Midbrain (tissue), 1 donor: Measurements from ENCODE around the gene IL4I1.

Source experiments
- DNase-seq: peaks from one replicate; lab custom pipeline; 2025; lab: John Stamatoyannopoulos, UW

Gene IL4I1

GRCh38 chr19:49851456-49852259 lies 45.0 kb downstream of the IL4I1 start:
- no peak for DNase-seq

DNA sequence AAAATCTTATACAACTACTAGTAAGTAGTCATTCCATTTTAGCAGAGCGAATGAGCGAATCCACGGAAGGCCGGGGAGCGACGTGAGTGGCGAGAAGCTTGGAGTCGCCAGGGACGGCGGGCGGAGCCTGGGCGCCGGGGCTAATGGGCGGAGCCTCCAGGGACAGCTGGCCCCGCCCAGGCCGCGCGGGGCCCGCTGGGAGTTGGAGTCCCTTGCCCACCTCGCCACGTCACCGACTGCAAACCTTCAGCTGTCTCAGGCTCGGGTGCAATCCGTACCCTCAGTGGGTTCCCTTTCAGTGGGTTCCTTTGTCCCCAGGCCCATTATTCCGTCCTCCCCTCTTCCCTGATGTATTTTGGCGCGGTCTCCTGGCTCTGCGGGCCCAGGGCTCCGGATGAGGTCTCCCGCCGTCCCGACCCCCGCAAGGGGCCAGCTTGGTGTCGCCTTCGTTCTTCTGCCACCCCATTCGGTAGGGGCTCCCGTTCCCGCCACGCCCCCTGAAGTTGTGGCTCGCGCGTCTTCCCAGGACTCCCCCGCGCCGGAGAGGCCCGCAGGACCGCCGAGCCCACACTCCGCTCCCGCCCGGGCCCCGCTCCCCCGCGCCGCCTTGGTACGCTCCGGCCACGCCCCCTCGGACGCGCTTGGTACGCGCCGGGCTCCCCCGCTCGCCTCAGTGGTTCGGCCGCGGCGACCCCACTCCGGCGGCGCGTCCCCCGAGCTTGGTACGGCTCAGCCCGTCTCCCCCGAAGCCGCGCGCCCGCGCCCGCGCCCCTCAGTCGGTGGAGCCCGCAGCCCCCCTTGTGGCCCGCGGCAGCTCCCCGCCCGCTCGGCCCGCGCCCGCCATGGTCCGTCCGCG lies 46.0 kb downstream of the IL4I1 start, which contains the start of gene PTOV1:
PTOV1 (plus strand) TSS at position 673 of the 856 bp plus-strand sequence.
- peak; percentile 95 for DNase-seq

DNA sequence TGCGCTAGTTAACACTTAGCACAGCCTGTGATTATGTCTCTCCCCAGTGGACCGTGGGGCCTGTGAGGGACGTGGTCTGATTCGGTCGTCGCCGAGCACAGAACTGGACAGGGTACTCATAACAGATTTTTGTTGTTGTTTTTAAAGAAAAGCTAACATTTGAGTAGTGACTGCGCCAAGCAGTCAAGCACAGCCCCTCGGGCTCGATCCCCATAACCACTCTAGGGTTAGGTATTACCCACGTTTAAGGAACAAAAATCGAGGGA lies 46.5 kb downstream of the IL4I1 start:
- DNase-seq: no peak

- no peak for DNase-seq
Measured at GRCh38 chr19:49849433-49850220, 47.1 kb downstream of the IL4I1 start.

DNA sequence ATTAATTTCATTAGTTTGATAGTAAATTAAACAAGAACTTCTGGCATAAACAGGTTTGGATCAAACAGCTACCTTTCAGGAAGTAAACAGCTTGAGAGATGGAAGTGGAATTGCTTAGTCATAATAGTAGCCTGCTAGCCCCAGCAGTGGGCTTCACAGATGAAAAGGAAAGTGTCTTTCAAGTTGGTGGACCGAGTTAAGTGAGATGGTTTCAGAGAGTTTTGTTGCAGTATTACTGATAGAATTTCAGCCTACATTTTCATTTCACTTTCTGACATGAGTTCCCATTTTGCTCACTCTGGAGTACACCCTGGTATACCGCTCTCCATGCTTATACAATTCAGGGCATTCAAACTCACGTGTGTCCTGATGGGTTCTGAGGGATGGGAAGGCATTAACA lies 47.7 kb downstream of the IL4I1 start:
- no peak for DNase-seq

- DNase-seq: no peak
Measured at GRCh38 chr19:49847731-49848696, 48.7 kb downstream of the IL4I1 start.

- DNase-seq: no peak
Measured at GRCh38 chr19:49846408-49846807, 50.3 kb downstream of the IL4I1 start.

- DNase-seq: no peak
Measured at GRCh38 chr19:49845414-49845813, 51.3 kb downstream of the IL4I1 start.

DNA sequence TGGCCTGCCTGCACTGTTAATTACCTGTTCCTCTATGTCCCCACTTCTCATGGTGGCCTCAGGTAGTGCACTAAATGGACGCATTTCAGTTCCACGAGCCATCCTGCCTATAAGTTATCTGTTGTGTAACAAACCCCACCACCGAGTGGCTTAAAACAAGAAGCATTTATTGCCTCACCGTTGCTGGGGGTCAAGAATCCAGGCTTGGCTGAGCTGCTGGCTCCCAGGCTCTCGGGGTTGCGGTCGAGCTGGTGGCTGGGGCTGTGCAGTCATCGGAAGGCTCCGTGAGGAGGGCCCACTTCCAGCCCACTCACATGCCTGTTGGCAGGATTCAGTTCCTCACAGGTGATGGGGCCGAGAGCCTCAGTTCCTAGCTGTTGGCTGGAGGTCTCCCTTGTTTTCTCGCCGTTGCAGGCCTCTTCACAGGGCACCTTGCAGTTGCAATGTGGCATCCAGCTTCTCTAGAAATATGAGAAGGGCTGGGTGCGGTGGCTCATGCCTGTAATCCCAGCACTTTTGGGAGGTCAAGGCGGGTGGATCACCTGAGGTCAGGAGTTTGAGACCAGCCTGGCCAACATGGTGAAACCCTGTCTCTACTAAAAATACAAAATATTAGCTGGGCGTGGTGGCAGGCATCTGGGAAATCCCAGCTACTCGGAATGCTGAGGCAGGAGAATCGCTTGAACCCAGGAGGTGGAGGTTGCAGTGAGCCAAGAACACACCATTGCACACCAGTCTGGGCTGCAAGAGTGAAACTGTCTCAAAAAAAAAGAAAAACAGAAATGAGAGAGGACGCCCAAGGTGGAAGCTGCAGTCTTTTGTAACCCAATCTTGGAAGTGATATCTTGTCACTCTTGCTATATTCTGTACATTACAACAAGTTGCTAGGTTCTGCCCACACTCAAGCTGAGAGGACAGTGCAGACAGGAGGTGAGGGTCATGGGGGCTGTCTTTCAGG lies 52.3 kb downstream of the IL4I1 start:
- DNase-seq: no peak

- no peak for DNase-seq
Measured at GRCh38 chr19:49843265-49843664, 53.4 kb downstream of the IL4I1 start.

DNA sequence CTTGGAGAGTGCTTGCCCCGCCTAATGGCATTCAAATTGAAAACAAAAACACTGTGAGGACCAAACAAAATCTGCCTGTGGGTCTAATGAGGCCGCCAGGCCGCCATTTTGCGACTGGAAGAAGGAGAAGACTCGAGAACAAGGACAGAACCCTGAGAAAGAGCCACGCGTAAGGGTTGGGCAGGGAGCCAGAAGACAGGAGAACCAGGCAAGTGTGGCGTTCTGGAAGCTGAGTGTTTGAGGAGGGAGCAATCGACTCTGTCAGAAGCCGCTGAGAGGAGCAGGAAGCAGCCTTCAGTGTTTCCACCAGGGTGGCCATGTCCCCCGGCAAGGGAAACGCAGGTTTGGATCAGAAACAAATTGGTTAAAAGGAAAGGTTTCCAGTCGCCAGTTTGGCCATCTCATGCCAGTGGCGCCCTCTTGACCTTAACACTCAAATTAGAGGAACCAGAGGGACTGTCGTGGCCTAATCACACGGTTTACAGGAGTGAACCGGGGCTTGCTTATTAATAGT lies 55.9 kb downstream of the IL4I1 start:
- DNase-seq: no peak

DNA sequence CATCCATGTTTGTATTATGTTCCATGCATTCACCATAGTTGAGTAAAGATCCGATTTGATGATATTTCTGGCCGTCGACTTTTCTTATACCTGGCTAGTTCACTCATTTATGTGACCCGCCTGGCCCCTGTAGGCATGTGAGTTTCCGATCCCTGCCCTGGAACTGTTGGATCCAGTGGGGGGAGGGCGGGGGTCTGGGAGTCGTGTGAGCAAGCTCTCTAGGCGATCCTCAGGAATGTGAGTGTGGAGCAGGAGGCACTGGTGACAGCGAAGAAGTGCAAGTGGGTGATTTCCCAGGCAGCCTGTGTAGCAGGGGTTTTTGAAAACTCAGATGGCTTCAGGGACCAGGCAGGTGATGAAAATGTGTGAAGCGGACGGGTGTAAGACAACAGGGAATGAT lies 56.4 kb downstream of the IL4I1 start:
- DNase-seq: no peak

DNA sequence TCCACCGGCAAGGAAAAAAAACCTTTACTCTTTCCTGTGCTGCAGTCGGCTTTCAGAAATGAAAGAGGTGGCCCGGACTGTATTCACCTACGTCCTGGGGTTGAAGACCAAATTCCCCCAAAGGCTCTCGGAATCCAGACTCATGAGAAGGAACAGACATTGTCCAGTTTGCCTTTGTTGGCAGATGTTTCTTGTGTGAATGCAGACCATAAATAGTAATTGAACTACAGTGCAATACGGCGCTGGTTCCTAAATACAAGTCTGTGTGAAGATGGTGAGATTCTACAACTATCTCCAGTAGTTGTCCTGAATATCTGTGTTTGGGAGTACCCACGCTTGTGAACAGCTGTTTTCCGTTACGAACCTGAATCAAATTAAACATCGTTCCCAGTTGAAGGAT lies 57.0 kb downstream of the IL4I1 start:
- DNase-seq: no peak
